Ovary (tissue), 9 donors: ENCODE results near the gene CLTC. TPM values are rescaled to one million over a fixed set of nuclear protein-coding genes. Genes with fewer than 3 reads are reported as not detected.

ENCODE experiments used
- DNase-seq, 5 donors: peaks; one replicate each; pipeline ENCODE4 v3.0.0-alpha.2; 2019 to 2020
- H3K27ac ChIP-seq, 2 donors: fragments of 200-600 bp; one replicate each; pipeline versions ENCODE4 v1.5.1 to v1.8.0; 2019 to 2022
- H3K27me3 ChIP-seq: fragments of 200-600 bp; one replicate; pipeline ENCODE4 v1.8.0; 2022
- H3K36me3 ChIP-seq: fragments of 200-600 bp; sonication (generic); one replicate; pipeline ENCODE4 v1.5.1; 2019
- H3K4me1 ChIP-seq: one replicate; pipeline ENCODE4 v1.8.1; 2013; ENCODE audit warnings: mild to moderate bottlenecking, moderate library complexity; ENCODE audit not compliant: insufficient read depth
- H3K4me3 ChIP-seq: fragments of 200-600 bp; sonication (generic); one replicate; pipeline ENCODE4 v1.5.1; 2017
- H3K9me3 ChIP-seq, 2 donors: fragments of 200-600 bp in 1 of 2; sonication (generic) in 1 of 2; one replicate each; pipeline versions ENCODE4 v1.5.1 to v1.8.1; 2013 to 2019; ENCODE audit warnings: mild to moderate bottlenecking in 1 of 2, moderate library complexity in 1 of 2
- CTCF ChIP-seq, 3 donors: fragments of 450-650 bp in 2 of 3; fragments of 200-600 bp in 1 of 3; IDR thresholded peaks; one replicate each; pipeline versions ENCODE4 v1.5.1 to v1.8.0; 2016 to 2022; ENCODE audit warnings: antibody characterized with exemption in 3 of 3, mild to moderate bottlenecking in 1 of 3
- EP300 ChIP-seq: sonication (generic); formaldehyde crosslinking; IDR thresholded peaks from one replicate; pipeline ENCODE4 v1.6.1; 2017; ENCODE audit warnings: antibody characterized with exemption
- POLR2A ChIP-seq: fragments of 450-650 bp; IDR thresholded peaks from one replicate; pipeline ENCODE4 v1.6.1; 2017; ENCODE audit warnings: antibody characterized with exemption, mild to moderate bottlenecking, moderate library complexity
- WGBS, 3 donors: extraction: QIAGEN DNeasy Blood & Tissue Kit in 1 of 3; methylation state at CpG; one replicate each; pipeline versions ENCODE4 v1.1.5 to v1.1.7; 2013 to 2017; 5-methylcytosine and 5-hydroxymethylcytosine counted together
- intact Hi-C, 4 donors: fragments of 100-400 bp; cut with DNase I; formaldehyde crosslinking; loops; one replicate each; pipeline versions ENCODE4 v1.11.0 to v1.15.1; 2022 to 2023
- polyA plus RNA-seq, 2 donors: library from polyadenylated mRNA; stranded (reverse); fragments of 200-250 nt in 1 of 2; fragments of 350-450 nt in 1 of 2; fragmentation: Illumina TruSeq in 1 of 2; extraction: RNeasy Lipid Tissue Mini Kit (QIAGEN cat#74804) in 1 of 2; gene quantifications; one replicate each; pipeline ENCODE4 v1.2.3, GENCODE V29; 2013 to 2014
- total RNA-seq, 7 donors: library from RNA; depleted of rRNA in 2 of 7; stranded (reverse); fragments of >200 nt in 2 of 7; fragmentation: NEBNext Ultra II Directional in 3 of 7; extraction: Animal tissue kit (Norgen Biotek cat#: 25700) in 3 of 7; gene quantifications; one replicate each; pipeline versions ENCODE4 v1.1.0 to v1.2.4, GENCODE V29; 2016 to 2023
- donor health status: DM: no; HTN: no; CAD: no; lungs with moderate emphysema.
- donor health status: DM: no; HTN: no; CAD: no.
- donor health status: Bipolar disorder and iron deficiency.
- donor health status: DM: yes; HTN: yes; CAD: no.
- donor health status: DM: no; HTN: no; CAD: no.
- donor health status: DM: yes; HTN: yes; CAD: no.

The CLTC gene
- total and polyA plus RNA-seq, 9 donors, result 71.4 to 219 (median 145) TPM

GRCh38 chr17:59616253-59616920, 3.3 kb upstream of the CLTC start:
- Histone ChIP-seq H3K9me3 (no peaks in the 10 kb centered on the region), H3K27ac (no peak overlapping the region), H3K4me1 (no peaks in the 10 kb centered on the region), H3K4me3 (no peak overlapping the region), H3K27me3 (no peaks in the 10 kb centered on the region), H3K36me3 (no peaks in the 10 kb centered on the region)
- intact Hi-C loops, result no loop called here
- DNase-seq, result no peak
- TF ChIP-seq POLR2A (no peak), CTCF (IDR thresholded peaks at IDR 0.05) (no peak), EP300 (no peak)
- 93 to 95% (median 94%) methylated on average over 7 of the region's 7 CpGs for WGBS, 3 donors

- Histone ChIP-seq H3K4me1 (peaks cover under 1% of the 10 kb centered on the region), H3K27ac (no peak overlapping the region), H3K4me3 (no peak overlapping the region), H3K36me3 (no peaks in the 10 kb centered on the region), H3K9me3 (no peaks in the 10 kb centered on the region), H3K27me3 (no peaks in the 10 kb centered on the region)
- TF ChIP-seq EP300, result no peak
- no peak for TF ChIP-seq POLR2A
- no peak for TF ChIP-seq CTCF (IDR thresholded peaks at IDR 0.05)
- WGBS, 3 donors, result 91 to 94% (median 92%) methylated on average over 1 of the region's 1 CpG
- DNase-seq, result no peak
- intact Hi-C loops, result no loop called here
Observed at GRCh38 chr17:59617156-59617732, 2.5 kb upstream of the CLTC start.

GRCh38 chr17:59619035-59619297, 729 bp upstream of the CLTC start:
- H3K36me3 ChIP-seq, result no peaks in the 10 kb centered on the region
- peak overlapping the region; percentile 97 for H3K4me3 ChIP-seq
- TF ChIP-seq CTCF (IDR thresholded peaks at IDR 0.05) (no peak), EP300 (no peak), POLR2A (no peak)
- peaks cover 2% of the 10 kb centered on the region for H3K4me1 ChIP-seq
- peak overlapping the region; percentile 97 for H3K27ac ChIP-seq
- intact Hi-C loops, result no loop called here
- no peaks in the 10 kb centered on the region for H3K9me3 ChIP-seq
- WGBS, 3 donors, result 0 to 1% (median 0%) methylated on average over 11 of the region's 11 CpGs
- DNase-seq, result no peak
- no peaks in the 10 kb centered on the region for H3K27me3 ChIP-seq

- H3K4me1 ChIP-seq, result peaks cover 4% of the 10 kb centered on the region
- TF ChIP-seq CTCF (IDR thresholded peaks at IDR 0.05) (no peak), POLR2A (no peak), EP300 (no peak)
- H3K4me3 ChIP-seq, result peak overlapping the region; percentile 97
- H3K27me3 ChIP-seq, result no peaks in the 10 kb centered on the region
- DNase-seq, result no peak
- intact Hi-C loops, result no loop called here
- no peaks in the 10 kb centered on the region for H3K36me3 ChIP-seq
- H3K27ac ChIP-seq, result peak overlapping the region; percentile 97
- no peaks in the 10 kb centered on the region for H3K9me3 ChIP-seq
- 0% methylated on average over 13 of the region's 13 CpGs for WGBS, 3 donors
Observed at GRCh38 chr17:59620064-59620359, 317 bp downstream of the CLTC start.
